HepG2 (cell line): ENCODE data around the gene SLIT1. TPM values are rescaled to one million over a fixed set of nuclear protein-coding genes. Genes with fewer than 3 reads are reported as not detected.

Experiments used
- ATAC-seq: fragments of 200-7000 bp; cut with Tn5 transposase; 3 replicates; pipeline ENCODE4 v1.9.1; 2020; ENCODE audit warnings: mild to moderate bottlenecking, moderate library complexity
- BruUV-seq: library from RNA; stranded (reverse); fragments of 400-500 nt; replicated peaks from 2 replicates; lab custom pipeline; 2021; lab: Mats Ljungman, UMichigan
- CTCF ChIA-PET: fragments of 300-600 bp; formaldehyde crosslinking; extraction: SDS; loops from one replicate; lab custom pipeline; 2021; ENCODE audit warnings: low total read pairs, inconsistent platforms, low intra/inter-chr PET ratio; lab: Yijun Ruan, JAX
- POLR2A ChIA-PET: fragments of 350-600 bp; sonication (Branson Sonifier 250); formaldehyde crosslinking; loops from one replicate; lab custom pipeline; 2020; ENCODE audit warnings: antibody characterized with exemption, inconsistent platforms; lab: Yijun Ruan, JAX
- DNase-seq: peaks from one replicate; pipeline ENCODE4 v3.0.0-alpha.2; 2015; ENCODE audit warnings: low spot score
- FAIRE-seq: peaks from 3 replicates; lab custom pipeline; 2011; peaks lifted over from hg19 to GRCh38; lab: Jason Lieb, UNC
- H2AFZ ChIP-seq: one replicate; pipeline ENCODE4 v1.6.1; 2011; ENCODE audit warnings: low read length, inconsistent platforms
- H3K27ac ChIP-seq: fragments of 300-600 bp; 3 replicates; pipeline ENCODE4 v1.8.0; 2011; ENCODE audit warnings: mixed run types, mild to moderate bottlenecking, mixed read lengths, low read length, inconsistent platforms; ENCODE audit not compliant: insufficient read depth; ENCODE audit errors: extremely low read length
- H3K27me3 ChIP-seq, 2 experiments: fragments of 200-600 bp in 1 of 2; 2 replicates in 1 of 2; 3 replicates in 1 of 2; pipeline versions ENCODE4 v1.6.0 to v1.8.0; 2011; ENCODE audit warnings: low read length in 2 of 2, mild to moderate bottlenecking in 2 of 2, moderate library complexity in 2 of 2, inconsistent platforms in 1 of 2; ENCODE audit not compliant: insufficient read depth in 2 of 2, control insufficient read depth in 1 of 2
- H3K36me3 ChIP-seq, 2 experiments: fragments of 200-600 bp in 1 of 2; replicated peaks in 1 of 2; 2 replicates in 1 of 2; 3 replicates in 1 of 2; pipeline versions ENCODE4 v1.5.1 to v1.8.0; 2011; ENCODE audit warnings: low read length in 2 of 2, inconsistent platforms in 1 of 2; ENCODE audit not compliant: insufficient read depth in 2 of 2, control insufficient read depth in 1 of 2
- H3K4me1 ChIP-seq: 2 replicates; pipeline ENCODE4 v1.5.1; 2012; ENCODE audit warnings: low read length, inconsistent platforms; ENCODE audit not compliant: insufficient read depth
- H3K4me2 ChIP-seq: 2 replicates; pipeline ENCODE4 v1.6.0; 2011; ENCODE audit warnings: low read depth, low read length, inconsistent platforms
- H3K4me3 ChIP-seq, 3 experiments: fragments of 200-600 bp in 1 of 3; sonication (generic), shearing (Covaris generic) in 1 of 3; replicated peaks in 1 of 3; 2 replicates each; pipeline ENCODE4 v1.5.1; 2011 to 2016; ENCODE audit warnings: low read length in 3 of 3, inconsistent platforms in 2 of 3, low read depth in 2 of 3, mild to moderate bottlenecking in 2 of 3, control low read depth in 1 of 3, mixed read lengths in 1 of 3; ENCODE audit not compliant: insufficient read depth in 1 of 3
- H3K79me2 ChIP-seq: one replicate; pipeline ENCODE4 v1.6.1; 2011; ENCODE audit warnings: low read length, inconsistent platforms; ENCODE audit not compliant: insufficient read depth
- H3K9ac ChIP-seq: 2 replicates; pipeline ENCODE4 v1.6.0; 2011; ENCODE audit warnings: mild to moderate bottlenecking, low read depth, low read length, inconsistent platforms; ENCODE audit not compliant: insufficient read depth
- H3K9me3 ChIP-seq: 2 replicates; pipeline ENCODE4 v1.5.1; 2012; ENCODE audit warnings: mild to moderate bottlenecking, low read length
- H4K20me1 ChIP-seq: 2 replicates; pipeline ENCODE4 v1.6.0; 2011; ENCODE audit warnings: inconsistent platforms, mild to moderate bottlenecking, low read length, moderate library complexity; ENCODE audit not compliant: insufficient read depth
- EZH2 ChIP-seq: conservative IDR thresholded peaks from 2 replicates; pipeline ENCODE4 v1.6.1; 2012; ENCODE audit warnings: mild to moderate bottlenecking, low read depth, low read length, moderate library complexity
- HIVEP1 ChIP-seq: sonication (generic); formaldehyde crosslinking; IDR thresholded peaks from 2 replicates; pipeline ENCODE4 v1.4.0; 2020; ENCODE audit warnings: mild to moderate bottlenecking, missing genetic modification reagents
- IRF1 ChIP-seq: sonication (generic); formaldehyde crosslinking; IDR thresholded peaks from 2 replicates; pipeline ENCODE4 v1.4.0; 2020; ENCODE audit warnings: low read depth, mild to moderate bottlenecking, missing genetic modification reagents
- IRF9 ChIP-seq: sonication (generic); formaldehyde crosslinking; IDR thresholded peaks from 2 replicates; pipeline ENCODE4 v1.8.0; 2022; ENCODE audit warnings: missing genetic modification reagents, mild to moderate bottlenecking, borderline replicate concordance
- JUND ChIP-seq: sonication (generic); formaldehyde crosslinking; IDR thresholded peaks from 2 replicates; pipeline ENCODE4 v1.8.0; 2022; ENCODE audit warnings: mild to moderate bottlenecking, missing genetic modification reagents
- MLLT10 ChIP-seq: sonication (generic); formaldehyde crosslinking; IDR thresholded peaks from 2 replicates; pipeline ENCODE4 v1.4.0; 2020; ENCODE audit warnings: missing genetic modification reagents
- PCBP2 ChIP-seq: fragments of 200-400 bp; formaldehyde crosslinking; optimal IDR thresholded peaks from 2 replicates; pipeline ENCODE3; 2018; ENCODE audit warnings: low read length, low read depth; ENCODE audit not compliant: poor library complexity, severe bottlenecking
- PTBP1 ChIP-seq: fragments of 200-400 bp; formaldehyde crosslinking; IDR thresholded peaks from 2 replicates; pipeline ENCODE4 v1.6.1; 2018; ENCODE audit warnings: low read length, low read depth; ENCODE audit not compliant: poor library complexity, severe bottlenecking
- SATB2 ChIP-seq: sonication (generic); formaldehyde crosslinking; IDR thresholded peaks from 2 replicates; pipeline ENCODE4 v1.5.0; 2020; ENCODE audit warnings: missing genetic modification reagents
- SP1 ChIP-seq, 2 experiments: fragments of 450-650 bp in 1 of 2; sonication (generic) in 1 of 2; formaldehyde crosslinking in 1 of 2; IDR thresholded peaks; 2 replicates each; pipeline versions ENCODE4 v1.4.0 to v1.6.1; 2016 to 2020; ENCODE audit warnings: missing genetic modification reagents in 1 of 2
- TBX2 ChIP-seq: sonication (generic); formaldehyde crosslinking; IDR thresholded peaks from 2 replicates; pipeline ENCODE4 v1.5.0; 2020; ENCODE audit warnings: missing genetic modification reagents, mild to moderate bottlenecking, borderline replicate concordance
- ZBTB38 ChIP-seq: sonication (generic); formaldehyde crosslinking; IDR thresholded peaks from 2 replicates; pipeline ENCODE4 v1.5.1; 2020; ENCODE audit warnings: mild to moderate bottlenecking, missing genetic modification reagents
- ZNF160 ChIP-seq: sonication (generic); formaldehyde crosslinking; IDR thresholded peaks from 2 replicates; pipeline ENCODE4 v1.8.0; 2022; ENCODE audit warnings: mild to moderate bottlenecking, inconsistent platforms, missing genetic modification reagents
- ZNF234 ChIP-seq: sonication (generic); formaldehyde crosslinking; conservative IDR thresholded peaks from 2 replicates; pipeline ENCODE4 v1.5.1; 2020; ENCODE audit warnings: mild to moderate bottlenecking, missing genetic modification reagents
- ZNF260 ChIP-seq: sonication (generic); formaldehyde crosslinking; IDR thresholded peaks from 2 replicates; pipeline ENCODE4 v1.4.0; 2020; ENCODE audit warnings: missing genetic modification reagents, low read depth, mild to moderate bottlenecking, borderline replicate concordance
- ZNF510 ChIP-seq: sonication (generic); formaldehyde crosslinking; IDR thresholded peaks from 2 replicates; pipeline ENCODE4 v1.4.0; 2020; ENCODE audit warnings: low read depth, mild to moderate bottlenecking, missing genetic modification reagents
- WGBS: methylation state at CpG from one replicate; pipeline ENCODE4 v1.1.6; 2017; ENCODE audit warnings: low lambda C conversion rate; 5-methylcytosine and 5-hydroxymethylcytosine counted together
- in situ Hi-C: cut with HindIII; loops from 2 replicates; pipeline ENCODE4 v1.10.0; 2017; ENCODE audit warnings: low pct_unique_long_range_greater_than_20kb; ENCODE audit not compliant: extremely low pct_ligation_motif_present
- intact Hi-C: fragments of 100-400 bp; cut with micrococcal nuclease; formaldehyde crosslinking; loops from one replicate; pipeline ENCODE4 v1.10.0; 2022; ENCODE audit not compliant: unreplicated experiment
- polyA plus RNA-seq, 8 experiments: library from polyadenylated mRNA; depleted of rRNA in 3 of 8; stranded (reverse) in 7 of 8; unstranded in 1 of 8; fragments of >200 nt; fragmentation: Illumina TruSeq in 4 of 8; extraction: Trizol in 4 of 8; gene quantifications; 2 replicates each; pipeline versions ENCODE4 v1.2.1 to v1.2.3, GENCODE V29; 2011 to 2016; ENCODE audit warnings: low read depth in 4 of 8, missing spikeins in 1 of 8, mixed read lengths in 1 of 8; ENCODE audit not compliant: insufficient read depth in 1 of 8
- total RNA-seq, 5 experiments: library from RNA; depleted of rRNA; stranded (reverse); fragments of >200 nt; fragmentation: Illumina TruSeq; extraction: Trizol; gene quantifications; 2 replicates each; pipeline ENCODE4 v1.2.3, GENCODE V29; 2016; ENCODE audit warnings: low read depth in 1 of 5
- TF ChIP-seq, protein P1 (sequence below): IDR thresholded peaks from 2 replicates; pipeline ENCODE4 v1.6.1; 2018; ENCODE audit warnings: missing genetic modification reagents

The SLIT1 gene
- total and polyA plus RNA-seq, 2 of the 13 experiments (the other 11 are each of a cell fraction or from before 2014, with no cell fraction given), result 0.09 to 0.33 TPM

GRCh38 chr10:97109547-97109946, 76.2 kb downstream of the SLIT1 start:
- H3K4me1 ChIP-seq, result 0 out of 2 replicates have a peak, but pooled peaks cover 4% of the 10 kb centered on the region
- no peak for DNase-seq
- intact Hi-C loops (no loop called here), in situ Hi-C loops (no loop called here)
- no peak for ATAC-seq
- BruUV-seq, result no TSS peak
- H2AFZ ChIP-seq, result no peak overlapping the region
- H3K9me3 ChIP-seq, result no peaks in the 10 kb centered on the region
- FAIRE-seq, result no peak
- H3K79me2 ChIP-seq, result no peaks in the 10 kb centered on the region
- H3K9ac ChIP-seq, result no peak overlapping the region
- H3K27ac ChIP-seq, result no peak overlapping the region
- peaks cover 12 to 83% of the 10 kb centered on the region in 2 experiments; a peak in 4 of 5 replicates for H3K27me3 ChIP-seq
- POLR2A ChIA-PET, result no interaction called here
- no peak for TF ChIP-seq ZBTB38 (CRISPR knock-in tag)
- TF ChIP-seq ZNF234, result no peak
- no peak for TF ChIP-seq SATB2
- TF ChIP-seq IRF1 (CRISPR knock-in tag), result no peak
- TF ChIP-seq JUND (CRISPR knock-in tag), result no peak
- TF ChIP-seq HIVEP1 (CRISPR knock-in tag), result no peak
- no peak for TF ChIP-seq ZNF260 (CRISPR knock-in tag)
- TF ChIP-seq IRF9 (CRISPR knock-in tag), result no peak
- TF ChIP-seq PCBP2, result no peak
- no peak for TF ChIP-seq SP1 (IDR thresholded peaks at IDR 0.05)
- TF ChIP-seq SP1 (CRISPR knock-in tag; IDR thresholded peaks at IDR 0.05), result no peak
- TF ChIP-seq TBX2 (CRISPR knock-in tag), result no peak
- no peak for TF ChIP-seq ZNF510 (CRISPR knock-in tag)
- TF ChIP-seq, protein P1, sequence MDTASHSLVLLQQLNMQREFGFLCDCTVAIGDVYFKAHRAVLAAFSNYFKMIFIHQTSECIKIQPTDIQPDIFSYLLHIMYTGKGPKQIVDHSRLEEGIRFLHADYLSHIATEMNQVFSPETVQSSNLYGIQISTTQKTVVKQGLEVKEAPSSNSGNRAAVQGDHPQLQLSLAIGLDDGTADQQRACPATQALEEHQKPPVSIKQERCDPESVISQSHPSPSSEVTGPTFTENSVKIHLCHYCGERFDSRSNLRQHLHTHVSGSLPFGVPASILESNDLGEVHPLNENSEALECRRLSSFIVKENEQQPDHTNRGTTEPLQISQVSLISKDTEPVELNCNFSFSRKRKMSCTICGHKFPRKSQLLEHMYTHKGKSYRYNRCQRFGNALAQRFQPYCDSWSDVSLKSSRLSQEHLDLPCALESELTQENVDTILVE, result no peak
- no peak for TF ChIP-seq PTBP1
- TF ChIP-seq ZNF160 (CRISPR knock-in tag), result no peak
- no peak for TF ChIP-seq EZH2
- no peak for TF ChIP-seq MLLT10 (CRISPR knock-in tag)
- H4K20me1 ChIP-seq, result no peaks in the 10 kb centered on the region
- CTCF ChIA-PET, result no interaction called here
- no peak overlapping the region for H3K4me3 ChIP-seq
- H3K4me2 ChIP-seq, result no peak overlapping the region
- H3K36me3 ChIP-seq, result no peaks in the 10 kb centered on the region
- 5% methylated on average over 3 of the region's 6 CpGs for WGBS
